Trophoblast cell (in vitro differentiated cells and primary cell): ENCODE results near the gene ERFE.

ENCODE experiments used
- DNase-seq, 2 donors: peaks; one replicate each; pipeline ENCODE4 v3.0.0-alpha.2; 2016
- H2AFZ ChIP-seq: 2 replicates; pipeline ENCODE4 v1.6.1; 2013; ENCODE audit warnings: low read length, moderate library complexity, mild to moderate bottlenecking; ENCODE audit not compliant: insufficient read depth, poor library complexity
- H2AK5ac ChIP-seq: 2 replicates; pipeline ENCODE4 v1.6.1; 2013; ENCODE audit warnings: mild to moderate bottlenecking, low read length
- H2BK120ac ChIP-seq: 2 replicates; pipeline ENCODE4 v1.6.1; 2013; ENCODE audit warnings: low read length, mild to moderate bottlenecking, moderate library complexity; ENCODE audit not compliant: insufficient read depth, poor library complexity
- H2BK12ac ChIP-seq: 2 replicates; pipeline ENCODE4 v1.6.1; 2013; ENCODE audit warnings: mild to moderate bottlenecking, low read length, moderate library complexity
- H2BK5ac ChIP-seq: 2 replicates; pipeline ENCODE4 v1.6.1; 2013; ENCODE audit warnings: low read length, low read depth, moderate library complexity, mild to moderate bottlenecking; ENCODE audit not compliant: poor library complexity
- H3K14ac ChIP-seq: 2 replicates; pipeline ENCODE4 v1.6.1; 2013; ENCODE audit warnings: mild to moderate bottlenecking, low read length
- H3K18ac ChIP-seq: 2 replicates; pipeline ENCODE4 v1.6.1; 2013; ENCODE audit warnings: mild to moderate bottlenecking, low read length
- H3K23ac ChIP-seq: 2 replicates; pipeline ENCODE4 v1.6.1; 2013; ENCODE audit warnings: low read length
- H3K27ac ChIP-seq: 2 replicates; pipeline ENCODE4 v1.5.1; 2013; ENCODE audit warnings: low read depth, mild to moderate bottlenecking, inconsistent platforms, low read length, moderate library complexity
- H3K27me3 ChIP-seq: 2 replicates; pipeline ENCODE4 v1.6.1; 2013; ENCODE audit warnings: inconsistent platforms, mild to moderate bottlenecking, low read length, moderate library complexity; ENCODE audit not compliant: insufficient read depth
- H3K36me3 ChIP-seq, 2 experiments: 1 replicate in 1 of 2; 2 replicates in 1 of 2; pipeline ENCODE4 v1.6.1; 2013; ENCODE audit warnings: low read length in 2 of 2, mild to moderate bottlenecking in 2 of 2, moderate library complexity in 1 of 2; ENCODE audit not compliant: insufficient read depth in 2 of 2, control insufficient read depth in 1 of 2
- H3K4ac ChIP-seq: 2 replicates; pipeline ENCODE4 v1.6.1; 2013; ENCODE audit warnings: low read depth, mild to moderate bottlenecking, low read length, moderate library complexity
- H3K4me1 ChIP-seq, 2 experiments: 1 replicate in 1 of 2; 2 replicates in 1 of 2; pipeline ENCODE4 v1.6.1; 2013; ENCODE audit warnings: low read length in 2 of 2, mild to moderate bottlenecking in 2 of 2, moderate library complexity in 1 of 2; ENCODE audit not compliant: insufficient read depth in 2 of 2, control insufficient read depth in 1 of 2
- H3K4me2 ChIP-seq: 2 replicates; pipeline ENCODE4 v1.6.1; 2013; ENCODE audit warnings: inconsistent platforms, mild to moderate bottlenecking, low read length, moderate library complexity
- H3K4me3 ChIP-seq: 2 replicates; pipeline ENCODE4 v1.5.1; 2013; ENCODE audit warnings: mild to moderate bottlenecking, low read depth, low read length, inconsistent platforms
- H3K79me1 ChIP-seq: one replicate; pipeline ENCODE4 v1.6.1; 2013; ENCODE audit warnings: low read length
- H3K79me2 ChIP-seq: 2 replicates; pipeline ENCODE4 v1.6.1; 2013; ENCODE audit warnings: low read length, mild to moderate bottlenecking; ENCODE audit not compliant: control insufficient read depth, insufficient read depth, poor library complexity
- H3K9ac ChIP-seq: 2 replicates; pipeline ENCODE4 v1.6.1; 2013; ENCODE audit warnings: mild to moderate bottlenecking, low read length
- H3K9me3 ChIP-seq: 2 replicates; pipeline ENCODE4 v1.6.1; 2013; ENCODE audit warnings: low read depth, mild to moderate bottlenecking, control low read depth, inconsistent platforms, low read length; ENCODE audit not compliant: insufficient read depth
- H4K12ac ChIP-seq: 2 replicates; pipeline ENCODE4 v1.6.1; 2013; ENCODE audit warnings: low read depth, mild to moderate bottlenecking, low read length, moderate library complexity
- H4K8ac ChIP-seq: 2 replicates; pipeline ENCODE4 v1.6.1; 2013; ENCODE audit warnings: low read depth, mild to moderate bottlenecking, low read length, moderate library complexity
- H4K91ac ChIP-seq: one replicate; pipeline ENCODE4 v1.6.1; 2013; ENCODE audit warnings: low read depth, mild to moderate bottlenecking, low read length, moderate library complexity
- WGBS: extraction: QIAGEN DNeasy Blood & Tissue Kit; methylation state at CpG from one replicate; pipeline ENCODE4 v1.1.7; 2013; ENCODE audit warnings: missing lambda C conversion rate; ENCODE audit not compliant: insufficient read length, insufficient coverage; ENCODE audit errors: extremely low coverage; 5-methylcytosine and 5-hydroxymethylcytosine counted together

Gene ERFE

GRCh38 chr2:238143239-238143951 lies 15.4 kb upstream of the ERFE start:
- H2BK5ac ChIP-seq: no peak overlapping the region
- no peak overlapping the region for H2AK5ac ChIP-seq
- peaks cover 10 to 11% of the 10 kb centered on the region in 2 experiments for H3K4me1 ChIP-seq
- no peaks in the 10 kb centered on the region for H3K27me3 ChIP-seq
- no peak overlapping the region for H3K4me2 ChIP-seq
- no peak overlapping the region for H3K14ac ChIP-seq
- no peak for DNase-seq
- H4K8ac ChIP-seq: no peak overlapping the region
- H3K27ac ChIP-seq: no peak overlapping the region
- no peaks in the 10 kb centered on the region for H3K9me3 ChIP-seq
- H2BK120ac ChIP-seq: no peak overlapping the region
- H3K9ac ChIP-seq: no peak overlapping the region
- H3K79me1 ChIP-seq: no peaks in the 10 kb centered on the region
- H3K36me3 ChIP-seq: no peaks in the 10 kb centered on the region
- H3K4ac ChIP-seq: no peak overlapping the region
- H4K91ac ChIP-seq: no peak overlapping the region
- H2BK12ac ChIP-seq: no peak overlapping the region
- H3K23ac ChIP-seq: no peak overlapping the region
- no peak overlapping the region for H3K4me3 ChIP-seq
- H3K18ac ChIP-seq: no peak overlapping the region
- H3K79me2 ChIP-seq: no peaks in the 10 kb centered on the region
- no peak overlapping the region for H4K12ac ChIP-seq
- WGBS: no CpG with 5 or more reads among the region's 20 CpGs
- H2AFZ ChIP-seq: no peak overlapping the region

DNA sequence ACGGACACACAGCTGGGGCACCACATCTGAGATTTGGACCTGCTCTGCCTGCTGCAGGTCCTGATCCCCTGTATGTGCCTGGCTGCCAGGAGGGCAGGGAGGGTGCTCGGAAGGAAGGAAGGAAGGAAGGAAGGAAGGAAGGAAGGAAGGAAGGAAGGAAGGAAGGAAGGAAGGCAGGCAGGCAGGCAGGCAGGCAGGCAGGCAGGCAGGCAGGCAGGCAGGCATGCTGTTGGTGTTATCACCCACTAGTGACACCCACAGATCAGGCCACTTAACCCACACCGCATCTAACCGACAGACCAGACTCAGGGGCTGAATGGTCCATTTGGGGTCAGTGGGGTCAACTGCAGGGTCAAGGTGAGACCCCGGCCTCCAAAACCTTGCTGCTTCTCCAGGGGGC lies 14.5 kb upstream of the ERFE start:
- H2BK120ac ChIP-seq: no peak overlapping the region
- H3K4ac ChIP-seq: no peak overlapping the region
- H2BK5ac ChIP-seq: no peak overlapping the region
- no peak overlapping the region for H3K4me2 ChIP-seq
- H4K8ac ChIP-seq: no peak overlapping the region
- DNase-seq: no peak
- no CpG with 5 or more reads among the region's 5 CpGs for WGBS
- H3K4me1 ChIP-seq: peaks cover under 1 to 3% of the 10 kb centered on the region in 2 experiments
- H3K4me3 ChIP-seq: no peak overlapping the region
- H3K9me3 ChIP-seq: no peaks in the 10 kb centered on the region
- H3K14ac ChIP-seq: no peak overlapping the region
- no peak overlapping the region for H2BK12ac ChIP-seq
- H3K79me2 ChIP-seq: no peaks in the 10 kb centered on the region
- no peaks in the 10 kb centered on the region for H3K79me1 ChIP-seq
- no peak overlapping the region for H2AK5ac ChIP-seq
- H3K23ac ChIP-seq: no peak overlapping the region
- no peak overlapping the region for H4K91ac ChIP-seq
- no peak overlapping the region for H3K27ac ChIP-seq
- H3K18ac ChIP-seq: no peak overlapping the region
- H3K36me3 ChIP-seq: no peaks in the 10 kb centered on the region
- no peak overlapping the region for H4K12ac ChIP-seq
- H3K27me3 ChIP-seq: no peaks in the 10 kb centered on the region
- no peak overlapping the region for H2AFZ ChIP-seq
- no peak overlapping the region for H3K9ac ChIP-seq

DNA sequence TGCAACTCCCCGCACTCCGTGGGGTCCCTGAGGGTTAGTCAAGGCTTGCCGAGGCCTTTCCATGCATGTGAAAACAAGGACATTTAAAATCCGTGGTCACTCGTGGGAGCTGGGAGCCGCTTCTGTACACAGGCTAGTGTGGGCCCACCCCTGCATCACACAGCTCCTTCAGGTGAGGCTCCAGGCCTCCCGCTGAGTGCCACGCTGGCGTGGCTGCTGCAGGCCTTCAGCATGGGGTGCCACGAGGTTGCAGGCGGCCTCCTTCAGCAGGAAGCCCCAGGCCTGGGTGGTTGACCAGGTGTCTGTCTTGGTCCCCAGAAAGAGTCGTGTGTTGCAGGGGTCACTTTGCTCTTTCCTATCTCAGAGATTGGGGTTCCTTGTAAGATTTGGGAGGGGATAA lies 13.7 kb upstream of the ERFE start:
- Histone ChIP-seq H3K79me1 (no peaks in the 10 kb centered on the region), H2AFZ (no peak overlapping the region), H3K4me1 (no peaks in the 10 kb centered on the region), H2BK5ac (no peak overlapping the region), H3K4ac (no peak overlapping the region), H3K27me3 (no peaks in the 10 kb centered on the region), H2AK5ac (no peak overlapping the region), H3K4me2 (no peak overlapping the region), H2BK120ac (no peak overlapping the region), H3K9me3 (no peaks in the 10 kb centered on the region), H4K8ac (no peak overlapping the region), H3K27ac (no peak overlapping the region), H2BK12ac (no peak overlapping the region), H3K79me2 (no peaks in the 10 kb centered on the region), H3K9ac (no peak overlapping the region), H3K36me3 (no peaks in the 10 kb centered on the region), H3K23ac (no peak overlapping the region), H3K18ac (no peak overlapping the region), H4K12ac (no peak overlapping the region), H3K4me3 (no peak overlapping the region), H4K91ac (no peak overlapping the region), H3K14ac (no peak overlapping the region)
- no CpG with 5 or more reads among the region's 12 CpGs for WGBS
- no peak for DNase-seq

GRCh38 chr2:238145851-238146250 lies 12.9 kb upstream of the ERFE start:
- Histone ChIP-seq H3K4me3 (no peak overlapping the region), H2BK120ac (no peak overlapping the region)

More at GRCh38 chr2:238145851-238146250, 12.9 kb upstream of the ERFE start:
- Histone ChIP-seq H3K4me1 (no peaks in the 10 kb centered on the region), H3K27me3 (no peaks in the 10 kb centered on the region), H3K27ac (no peak overlapping the region), H3K14ac (no peak overlapping the region), H4K91ac (no peak overlapping the region), H3K79me2 (no peaks in the 10 kb centered on the region), H3K36me3 (no peaks in the 10 kb centered on the region), H3K18ac (no peak overlapping the region), H2AK5ac (no peak overlapping the region), H2BK5ac (no peak overlapping the region), H4K12ac (no peak overlapping the region), H3K79me1 (no peaks in the 10 kb centered on the region), H3K4ac (no peak overlapping the region), H3K9me3 (no peaks in the 10 kb centered on the region), H3K23ac (no peak overlapping the region), H3K9ac (no peak overlapping the region), H4K8ac (no peak overlapping the region), H2AFZ (no peak overlapping the region), H3K4me2 (no peak overlapping the region), H2BK12ac (no peak overlapping the region)
- DNase-seq: no peak
- no CpG with 5 or more reads among the region's 12 CpGs for WGBS
